Kidney (tissue), 14 donors: Measurements from ENCODE around the gene ALG5. TPM values are rescaled to one million over a fixed set of nuclear protein-coding genes. Genes with fewer than 3 reads are reported as not detected.
A peak's percentile ranks its signal among the peaks of the same experiment; 100 is the strongest.

Experiments
- DNase-seq, 5 donors: peaks; one replicate each; pipeline ENCODE4 v3.0.0-alpha.2; 2013 to 2020
- FAIRE-seq: peaks from 2 replicates; lab custom pipeline; 2012; peaks lifted over from hg19 to GRCh38; lab: Jason Lieb, UNC
- H3K27ac ChIP-seq, 2 donors: one replicate each; pipeline ENCODE4 v1.7.0; 2013; ENCODE audit warnings: low read depth in 2 of 2, low read length in 2 of 2, inconsistent platforms in 1 of 2
- H3K27me3 ChIP-seq: one replicate; pipeline ENCODE4 v1.7.1; 2013; ENCODE audit warnings: low read length, inconsistent platforms; ENCODE audit not compliant: control insufficient read depth, insufficient read depth
- H3K36me3 ChIP-seq, 3 donors: one replicate each; pipeline versions ENCODE4 v1.7.0 to v1.7.1; 2013; ENCODE audit warnings: low read length in 3 of 3, control low read depth in 1 of 3, inconsistent platforms in 1 of 3; ENCODE audit not compliant: insufficient read depth in 3 of 3, control insufficient read depth in 2 of 3
- H3K4me1 ChIP-seq, 3 donors: one replicate each; pipeline versions ENCODE4 v1.7.0 to v1.7.1; 2013; ENCODE audit warnings: low read length in 3 of 3, inconsistent platforms in 1 of 3, low read depth in 1 of 3; ENCODE audit not compliant: control insufficient read depth in 2 of 3, insufficient read depth in 2 of 3
- H3K4me3 ChIP-seq, 3 donors: one replicate each; pipeline versions ENCODE4 v1.7.0 to v1.8.1; 2013; ENCODE audit warnings: low read length in 3 of 3, control low read depth in 1 of 3, inconsistent platforms in 1 of 3
- H3K9ac ChIP-seq, 3 donors: one replicate each; pipeline versions ENCODE4 v1.7.0 to v1.7.1; 2013; ENCODE audit warnings: low read length in 3 of 3, control low read depth in 1 of 3, inconsistent platforms in 1 of 3
- H3K9me3 ChIP-seq, 3 donors: one replicate each; pipeline versions ENCODE4 v1.7.0 to v1.7.1; 2013; ENCODE audit warnings: low read length in 3 of 3, control low read depth in 1 of 3, inconsistent platforms in 1 of 3; ENCODE audit not compliant: control insufficient read depth in 2 of 3, insufficient read depth in 1 of 3
- intact Hi-C: fragments of 100-400 bp; cut with DNase I; formaldehyde crosslinking; loops from one replicate; pipeline ENCODE4 v1.11.1; 2022
- polyA plus RNA-seq: library from polyadenylated mRNA; stranded (reverse); fragments of 350-450 nt; fragmentation: Illumina TruSeq; extraction: RNeasy Lipid Tissue Mini Kit (QIAGEN cat#74804); gene quantifications from one replicate; pipeline ENCODE4 v1.2.3, GENCODE V29; 2014; ENCODE audit warnings: low read depth, low replicate concordance; ENCODE audit not compliant: insufficient read depth
- total RNA-seq: library from RNA; stranded (reverse); fragmentation: NEBNext Ultra II Directional; extraction: Animal tissue kit (Norgen Biotek cat#: 25700); gene quantifications from one replicate; pipeline ENCODE4 v1.2.1, GENCODE V29; 2021
- TF ChIP-seq, protein P1 (sequence below): IDR thresholded peaks from 3 replicates; pipeline ENCODE4 v1.5.1; 2012; ENCODE audit warnings: mild to moderate bottlenecking, moderate library complexity, borderline replicate concordance; ENCODE audit not compliant: insufficient read depth; ENCODE audit errors: extremely low read depth
- donor health status: control.
- donor health status: control.
- donor health status: control.
- donor health status: control.
- donor health status: control.
- donor health status: DM: yes; HTN: yes; CAD: no.
- donor health status: Normal renal cell carcinoma (clear cell type).

Gene ALG5
- total and polyA plus RNA-seq, 2 donors from 2014 or later: 42.6 to 54.5 TPM

DNA sequence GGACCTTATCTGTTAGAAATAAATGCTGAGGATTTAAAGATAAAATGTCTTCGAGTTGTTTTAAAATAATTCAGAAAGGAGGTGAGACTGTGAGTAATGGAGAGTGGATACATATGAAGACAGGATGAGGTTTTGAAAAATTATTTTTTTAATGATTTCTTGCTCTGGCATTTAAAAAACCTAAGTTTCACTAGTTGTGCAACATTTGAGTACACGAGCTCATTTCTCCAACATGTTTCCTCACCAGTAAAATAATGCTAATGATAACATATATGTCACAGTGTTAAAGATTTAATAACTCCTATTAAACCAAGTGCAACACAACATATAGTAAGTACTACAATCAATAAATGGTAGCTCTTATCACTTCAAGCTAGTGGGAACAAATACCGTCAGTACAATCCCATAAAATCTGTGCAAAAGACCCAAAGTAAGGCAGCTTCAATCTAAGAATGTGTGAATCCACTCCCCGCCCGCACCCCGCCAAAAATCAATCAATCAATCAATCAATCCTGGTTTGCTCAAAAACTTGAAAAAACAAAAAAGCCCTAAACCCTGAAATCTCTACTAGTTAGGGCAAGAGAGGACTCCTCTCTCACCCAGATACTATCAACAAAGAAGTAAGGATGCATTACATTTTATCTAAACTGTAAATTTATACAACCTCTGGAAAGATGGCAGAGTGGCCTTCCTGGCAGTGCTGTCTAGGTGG lies 1.3 kb downstream of the ALG5 start:
- DNase-seq (no peak), FAIRE-seq (no peak)
- no peaks in the 10 kb centered on the region for H3K27me3 ChIP-seq
- H3K4me1 ChIP-seq: peaks cover 3 to 9% (median 5%) of the 10 kb centered on the region in 3 donors
- peak overlapping the region; percentile 40 to 93 (median 81) for H3K9ac ChIP-seq
- peaks cover 5 to 12% (median 9%) of the 10 kb centered on the region in 3 donors for H3K36me3 ChIP-seq
- peak overlapping the region; percentile 64 to 96 (median 90) for H3K4me3 ChIP-seq
- TF ChIP-seq, protein P1, sequence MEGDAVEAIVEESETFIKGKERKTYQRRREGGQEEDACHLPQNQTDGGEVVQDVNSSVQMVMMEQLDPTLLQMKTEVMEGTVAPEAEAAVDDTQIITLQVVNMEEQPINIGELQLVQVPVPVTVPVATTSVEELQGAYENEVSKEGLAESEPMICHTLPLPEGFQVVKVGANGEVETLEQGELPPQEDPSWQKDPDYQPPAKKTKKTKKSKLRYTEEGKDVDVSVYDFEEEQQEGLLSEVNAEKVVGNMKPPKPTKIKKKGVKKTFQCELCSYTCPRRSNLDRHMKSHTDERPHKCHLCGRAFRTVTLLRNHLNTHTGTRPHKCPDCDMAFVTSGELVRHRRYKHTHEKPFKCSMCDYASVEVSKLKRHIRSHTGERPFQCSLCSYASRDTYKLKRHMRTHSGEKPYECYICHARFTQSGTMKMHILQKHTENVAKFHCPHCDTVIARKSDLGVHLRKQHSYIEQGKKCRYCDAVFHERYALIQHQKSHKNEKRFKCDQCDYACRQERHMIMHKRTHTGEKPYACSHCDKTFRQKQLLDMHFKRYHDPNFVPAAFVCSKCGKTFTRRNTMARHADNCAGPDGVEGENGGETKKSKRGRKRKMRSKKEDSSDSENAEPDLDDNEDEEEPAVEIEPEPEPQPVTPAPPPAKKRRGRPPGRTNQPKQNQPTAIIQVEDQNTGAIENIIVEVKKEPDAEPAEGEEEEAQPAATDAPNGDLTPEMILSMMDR: no peak
- intact Hi-C loops: loop anchor here (10.0 kb wide), 1 partner anchor 573 kb away; no protein-coding TSS in a partner anchor
- peak overlapping the region in 1 of 2 donors; percentile 44 for H3K27ac ChIP-seq
- H3K9me3 ChIP-seq: no peaks in the 10 kb centered on the region

DNA sequence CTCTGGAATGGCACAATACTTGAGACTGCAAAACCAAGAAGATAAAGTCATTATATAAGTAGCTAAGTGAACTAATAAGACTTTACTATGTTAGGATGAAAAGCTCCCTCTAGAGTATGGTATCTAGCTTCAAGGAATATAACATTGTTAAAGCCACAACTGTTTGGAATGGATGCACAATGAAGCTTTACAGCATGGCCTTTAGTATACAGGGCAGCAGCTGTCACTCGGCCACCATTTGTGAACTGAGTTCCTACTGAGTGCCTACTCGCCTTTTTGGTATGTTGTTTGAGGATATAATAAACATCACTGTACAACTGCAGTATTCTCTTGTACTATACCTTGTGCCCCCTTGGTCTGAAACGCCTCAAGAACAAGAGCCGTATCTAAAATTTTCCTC lies 6.8 kb downstream of the ALG5 start:
- intact Hi-C loops: loop anchor here (10.0 kb wide), 1 partner anchor 568 kb away; no protein-coding TSS in a partner anchor
- H3K36me3 ChIP-seq: peaks cover 9 to 47% (median 44%) of the 10 kb centered on the region in 3 donors
- H3K27ac ChIP-seq: no peak overlapping the region
- FAIRE-seq (no peak), DNase-seq (no peak)
- H3K9me3 ChIP-seq: no peaks in the 10 kb centered on the region
- no peak overlapping the region for H3K4me3 ChIP-seq
- TF ChIP-seq, protein P1: no peak
- H3K9ac ChIP-seq: no peak overlapping the region
- H3K4me1 ChIP-seq: no peaks in the 10 kb centered on the region
- H3K27me3 ChIP-seq: no peaks in the 10 kb centered on the region

DNA sequence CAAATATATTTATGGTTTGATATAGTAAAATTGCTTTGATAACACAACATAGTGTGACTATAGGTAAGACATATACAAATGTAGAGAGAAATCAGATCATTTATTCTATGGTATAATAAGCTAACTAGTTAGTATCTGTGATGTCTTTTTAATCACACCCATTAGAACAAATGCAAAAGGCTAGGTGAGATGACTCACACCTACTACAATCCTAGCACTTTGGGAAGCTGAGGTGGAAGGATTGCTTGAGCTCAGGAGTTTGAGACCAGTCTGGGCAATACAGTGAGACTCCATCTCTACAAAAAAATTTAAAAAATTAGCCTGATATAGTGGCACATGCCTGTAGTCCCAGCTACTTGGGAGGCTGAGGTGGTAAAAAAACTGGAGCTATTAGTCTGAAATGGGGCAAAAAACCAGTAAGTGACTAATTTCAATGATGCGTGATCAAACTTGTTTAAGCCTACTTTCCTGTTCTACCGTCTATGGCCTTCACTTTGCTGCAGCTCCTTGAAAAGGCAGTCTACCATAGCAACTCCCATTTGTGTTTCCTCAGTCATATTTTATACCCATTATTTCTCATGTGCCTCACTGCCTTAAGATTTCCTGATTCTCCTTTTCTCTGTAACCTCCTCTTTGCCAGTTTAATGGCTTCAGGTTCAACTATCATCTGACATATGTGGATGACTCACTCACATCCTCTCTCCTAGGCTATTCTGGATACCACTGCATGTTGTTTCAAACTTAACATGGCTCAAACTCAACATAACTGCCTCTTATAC lies 12.5 kb downstream of the ALG5 start:
- no peak overlapping the region for H3K4me3 ChIP-seq
- TF ChIP-seq, protein P1: no peak
- H3K9ac ChIP-seq: no peak overlapping the region
- H3K36me3 ChIP-seq: peaks cover 3 to 41% (median 31%) of the 10 kb centered on the region in 3 donors
- H3K27me3 ChIP-seq: no peaks in the 10 kb centered on the region
- no peak for FAIRE-seq
- H3K27ac ChIP-seq: no peak overlapping the region
- intact Hi-C loops: no loop called here
- H3K4me1 ChIP-seq: no peaks in the 10 kb centered on the region
- no peak for DNase-seq
- no peaks in the 10 kb centered on the region for H3K9me3 ChIP-seq
